Uterus (tissue), 4 donors: ENCODE data around the gene OR2A25. TPM values are rescaled to one million over a fixed set of nuclear protein-coding genes. Genes with fewer than 3 reads are reported as not detected.

Experiments
- DNase-seq, 2 donors: peaks; one replicate each; pipeline ENCODE4 v3.0.0-alpha.2; 2019 to 2020
- H3K27ac ChIP-seq, 2 donors: fragments of 200-600 bp; sonication (generic); 1 replicate in 1 of 2; 2 replicates in 1 of 2; pipeline ENCODE4 v1.5.1; 2016 to 2018
- H3K27me3 ChIP-seq, 2 donors: fragments of 200-600 bp; sonication (generic); one replicate each; pipeline ENCODE4 v1.5.1; 2018 to 2019; ENCODE audit warnings: control low read depth in 1 of 2
- H3K36me3 ChIP-seq, 2 donors: fragments of 200-600 bp; sonication (generic); one replicate each; pipeline ENCODE4 v1.5.1; 2019; ENCODE audit warnings: control low read depth in 1 of 2
- H3K4me1 ChIP-seq, 2 donors: fragments of 200-600 bp; sonication (generic); one replicate each; pipeline ENCODE4 v1.5.1; 2018 to 2019; ENCODE audit warnings: control low read depth in 1 of 2
- H3K4me3 ChIP-seq, 2 donors: fragments of 200-600 bp; sonication (generic); 1 replicate in 1 of 2; 2 replicates in 1 of 2; pipeline ENCODE4 v1.5.1; 2018 to 2019; ENCODE audit warnings: mild to moderate bottlenecking in 1 of 2
- H3K9me3 ChIP-seq, 2 donors: fragments of 200-600 bp; sonication (generic); one replicate each; pipeline ENCODE4 v1.5.1; 2019; ENCODE audit warnings: control low read depth in 1 of 2
- POLR2A ChIP-seq, 2 donors: fragments of 450-650 bp; IDR thresholded peaks; one replicate each; pipeline ENCODE4 v1.6.1; 2016; ENCODE audit warnings: antibody characterized with exemption in 2 of 2, mild to moderate bottlenecking in 1 of 2, moderate library complexity in 1 of 2
- intact Hi-C: fragments of 100-400 bp; cut with DNase I; formaldehyde crosslinking; loops from one replicate; pipeline ENCODE4 v1.15.1; 2023; ENCODE audit warnings: low total_unique reads
- total RNA-seq, 4 donors: library from RNA; depleted of rRNA in 3 of 4; stranded (reverse); fragments of >200 nt in 3 of 4; gene quantifications; one replicate each; pipeline versions ENCODE4 v1.1.0 to v1.2.4, GENCODE V29; 2014 to 2023
- TF ChIP-seq, protein P1 (sequence below), 4 experiments: fragments of 200-600 bp in 2 of 4; fragments of 450-650 bp in 2 of 4; sonication (generic) in 2 of 4; IDR thresholded peaks; one replicate each; pipeline ENCODE4 v1.5.1; 2016 to 2019; ENCODE audit warnings: antibody characterized with exemption in 4 of 4, mild to moderate bottlenecking in 2 of 4, moderate library complexity in 1 of 4
- donor health status: DM: yes; HTN: yes; CAD: no.

The OR2A25 gene
- total RNA-seq, 4 donors from 2014 or later: not detected

- H3K4me1 ChIP-seq: no peaks in the 10 kb centered on the region
- H3K27me3 ChIP-seq: no peaks in the 10 kb centered on the region
- no peaks in the 10 kb centered on the region for H3K36me3 ChIP-seq
- no peaks in the 10 kb centered on the region for H3K9me3 ChIP-seq
- H3K27ac ChIP-seq: no peak overlapping the region
- H3K4me3 ChIP-seq: no peak overlapping the region
- intact Hi-C loops: no loop called here
- no peak for TF ChIP-seq POLR2A (IDR thresholded peaks at IDR 0.05)
- TF ChIP-seq, protein P1, sequence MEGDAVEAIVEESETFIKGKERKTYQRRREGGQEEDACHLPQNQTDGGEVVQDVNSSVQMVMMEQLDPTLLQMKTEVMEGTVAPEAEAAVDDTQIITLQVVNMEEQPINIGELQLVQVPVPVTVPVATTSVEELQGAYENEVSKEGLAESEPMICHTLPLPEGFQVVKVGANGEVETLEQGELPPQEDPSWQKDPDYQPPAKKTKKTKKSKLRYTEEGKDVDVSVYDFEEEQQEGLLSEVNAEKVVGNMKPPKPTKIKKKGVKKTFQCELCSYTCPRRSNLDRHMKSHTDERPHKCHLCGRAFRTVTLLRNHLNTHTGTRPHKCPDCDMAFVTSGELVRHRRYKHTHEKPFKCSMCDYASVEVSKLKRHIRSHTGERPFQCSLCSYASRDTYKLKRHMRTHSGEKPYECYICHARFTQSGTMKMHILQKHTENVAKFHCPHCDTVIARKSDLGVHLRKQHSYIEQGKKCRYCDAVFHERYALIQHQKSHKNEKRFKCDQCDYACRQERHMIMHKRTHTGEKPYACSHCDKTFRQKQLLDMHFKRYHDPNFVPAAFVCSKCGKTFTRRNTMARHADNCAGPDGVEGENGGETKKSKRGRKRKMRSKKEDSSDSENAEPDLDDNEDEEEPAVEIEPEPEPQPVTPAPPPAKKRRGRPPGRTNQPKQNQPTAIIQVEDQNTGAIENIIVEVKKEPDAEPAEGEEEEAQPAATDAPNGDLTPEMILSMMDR (IDR thresholded peaks at IDR 0.05): no peak
- DNase-seq: no peak
Observed at GRCh38 chr7:144069953-144070352, 342 bp downstream of the OR2A25 start.

GRCh38 chr7:144074374-144074773 is 4.8 kb downstream of the OR2A25 start:
- H3K9me3 ChIP-seq: no peaks in the 10 kb centered on the region
- no peak for DNase-seq
- H3K27me3 ChIP-seq: no peaks in the 10 kb centered on the region
- intact Hi-C loops: no loop called here
- TF ChIP-seq, protein P1 (IDR thresholded peaks at IDR 0.05): no peak
- no peak for TF ChIP-seq POLR2A (IDR thresholded peaks at IDR 0.05)
- H3K36me3 ChIP-seq: no peaks in the 10 kb centered on the region
- no peak overlapping the region for H3K27ac ChIP-seq
- H3K4me1 ChIP-seq: no peaks in the 10 kb centered on the region
- no peak overlapping the region for H3K4me3 ChIP-seq

GRCh38 chr7:144085978-144086377 is 16.4 kb downstream of the OR2A25 start, which contains the start of gene OR2A12:
Gene OR2A12 (plus strand): TSS chr7:144086278. CDS start chr7:144095108, 8,830 bp downstream.
- no peak for TF ChIP-seq POLR2A (IDR thresholded peaks at IDR 0.05)
- TF ChIP-seq, protein P1 (IDR thresholded peaks at IDR 0.05): no peak
- H3K36me3 ChIP-seq: peaks cover 0 to 4% of the 10 kb centered on the region in 2 donors
- intact Hi-C loops: no loop called here
- no peak within 1 kb of the TSS for H3K4me3 ChIP-seq
- H3K9me3 ChIP-seq: no peaks in the 10 kb centered on the region
- H3K27ac ChIP-seq: no peak within 1 kb of the TSS
- DNase-seq: no peak
- no peaks in the 10 kb centered on the region for H3K27me3 ChIP-seq
- no peaks in the 10 kb centered on the region for H3K4me1 ChIP-seq

- no peak for DNase-seq
- TF ChIP-seq POLR2A (IDR thresholded peaks at IDR 0.05): no peak
- TF ChIP-seq, protein P1 (IDR thresholded peaks at IDR 0.05): no peak
- H3K27ac ChIP-seq: no peak overlapping the region
- no peaks in the 10 kb centered on the region for H3K9me3 ChIP-seq
- no peaks in the 10 kb centered on the region for H3K27me3 ChIP-seq
- H3K36me3 ChIP-seq: peaks cover 0 to 4% of the 10 kb centered on the region in 2 donors
- no peak overlapping the region for H3K4me3 ChIP-seq
- H3K4me1 ChIP-seq: no peaks in the 10 kb centered on the region
- intact Hi-C loops: no loop called here
Observed at GRCh38 chr7:144086730-144087129, 17.1 kb downstream of the OR2A25 start.

GRCh38 chr7:144087230-144087629 is 17.6 kb downstream of the OR2A25 start:
- H3K27me3 ChIP-seq: no peaks in the 10 kb centered on the region
- no peaks in the 10 kb centered on the region for H3K9me3 ChIP-seq
- intact Hi-C loops: no loop called here
- TF ChIP-seq POLR2A (IDR thresholded peaks at IDR 0.05): no peak
- TF ChIP-seq, protein P1 (IDR thresholded peaks at IDR 0.05): no peak
- H3K4me3 ChIP-seq: no peak overlapping the region
- no peak for DNase-seq
- peaks cover 0 to 4% of the 10 kb centered on the region in 2 donors for H3K36me3 ChIP-seq
- no peak overlapping the region for H3K27ac ChIP-seq
- no peaks in the 10 kb centered on the region for H3K4me1 ChIP-seq
